HG03575 (cell line): Measurements from ENCODE around the gene FAM83B.
"Not testable (repeated sequence)": the region's sequence is repeated elsewhere in the genome, so short reads cannot be mapped to it uniquely, and the experiment has no call there.

Source experiments
- ATAC-seq: cut with Tn5 transposase; IDR thresholded peaks from one replicate; pipeline ENCODE4 v1.9.1; 2021; ENCODE audit not compliant: unreplicated experiment, insufficient number of reproducible peaks, low FRiP score; ENCODE audit errors: extremely low read depth

The FAM83B gene

GRCh38 chr6:54932622-54933021, 86.1 kb downstream of the FAM83B start:
- no peak for ATAC-seq

- no peak for ATAC-seq
These were observed 89.2 kb downstream of the FAM83B start for GRCh38 chr6:54935739-54936138.

DNA sequence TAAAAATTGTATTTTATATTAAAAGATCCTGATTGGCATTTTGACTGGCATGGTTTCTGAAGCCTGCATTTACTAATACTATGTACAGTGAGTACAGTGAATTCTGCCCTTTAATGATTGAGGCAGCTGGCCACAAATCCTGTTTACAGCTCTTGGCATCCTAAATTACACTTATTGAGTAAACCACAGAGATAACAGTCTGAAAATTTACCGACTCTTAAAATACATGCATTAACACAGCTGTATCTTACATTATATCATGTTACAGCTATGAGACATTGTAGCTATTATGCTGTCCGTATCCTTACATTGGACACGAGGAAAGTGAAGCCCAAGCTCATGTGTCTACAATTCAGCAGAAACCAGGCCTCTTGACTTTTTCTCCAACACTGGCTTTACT, 90.8 kb downstream of the FAM83B start:
- no peak for ATAC-seq

GRCh38 chr6:54957698-54958097, 111.1 kb downstream of the FAM83B start:
- no peak for ATAC-seq

- no peak for ATAC-seq
These were observed 111.9 kb downstream of the FAM83B start for GRCh38 chr6:54958446-54958845.

GRCh38 chr6:54959820-54960219, 113.2 kb downstream of the FAM83B start:
- ATAC-seq = no peak

GRCh38 chr6:54961372-54961771, 114.8 kb downstream of the FAM83B start:
- not testable (repeated sequence) for ATAC-seq

- ATAC-seq = no peak
These were observed 123.8 kb downstream of the FAM83B start for GRCh38 chr6:54970337-54970736.

DNA sequence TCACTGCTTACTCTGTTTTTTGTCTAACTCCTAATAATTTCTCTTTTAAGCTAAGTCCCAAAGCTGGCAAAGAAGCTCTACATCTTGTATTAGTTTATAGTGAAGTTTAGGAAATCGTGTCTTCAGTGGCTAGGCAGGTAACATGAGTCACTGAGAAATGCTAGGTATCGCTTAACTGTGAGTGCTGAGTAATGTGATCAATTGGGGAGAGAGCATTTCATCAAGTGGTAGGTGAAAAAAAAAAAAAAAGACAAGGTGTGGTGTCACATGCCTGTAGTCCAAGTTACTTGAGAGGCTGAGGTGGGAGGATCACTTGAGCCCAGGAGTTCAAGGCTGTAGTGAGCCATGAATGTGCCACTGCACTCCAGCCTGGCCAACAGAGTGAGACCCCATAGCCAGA, 125.3 kb downstream of the FAM83B start:
- no peak for ATAC-seq

DNA sequence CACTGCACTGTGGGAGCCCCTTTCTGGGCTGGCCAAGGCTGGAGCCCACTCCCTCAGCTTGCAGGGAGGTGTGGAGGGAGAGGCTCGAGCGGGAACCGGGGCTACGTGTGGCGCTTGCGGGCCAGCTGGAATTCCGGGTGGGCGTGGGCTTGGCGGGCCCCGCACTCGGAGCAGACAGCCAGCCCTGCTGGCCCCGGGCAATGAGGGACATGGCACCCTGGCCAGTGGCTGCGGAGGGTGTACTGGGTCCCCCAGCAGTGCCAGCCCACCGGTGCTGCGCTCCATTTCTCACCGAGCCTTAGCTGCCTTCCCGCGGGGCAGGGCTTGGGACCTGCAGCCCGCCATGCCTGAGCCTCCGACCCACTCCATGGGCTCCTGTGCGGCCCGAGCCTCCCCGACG, 132.6 kb downstream of the FAM83B start:
- ATAC-seq = not testable (repeated sequence)

DNA sequence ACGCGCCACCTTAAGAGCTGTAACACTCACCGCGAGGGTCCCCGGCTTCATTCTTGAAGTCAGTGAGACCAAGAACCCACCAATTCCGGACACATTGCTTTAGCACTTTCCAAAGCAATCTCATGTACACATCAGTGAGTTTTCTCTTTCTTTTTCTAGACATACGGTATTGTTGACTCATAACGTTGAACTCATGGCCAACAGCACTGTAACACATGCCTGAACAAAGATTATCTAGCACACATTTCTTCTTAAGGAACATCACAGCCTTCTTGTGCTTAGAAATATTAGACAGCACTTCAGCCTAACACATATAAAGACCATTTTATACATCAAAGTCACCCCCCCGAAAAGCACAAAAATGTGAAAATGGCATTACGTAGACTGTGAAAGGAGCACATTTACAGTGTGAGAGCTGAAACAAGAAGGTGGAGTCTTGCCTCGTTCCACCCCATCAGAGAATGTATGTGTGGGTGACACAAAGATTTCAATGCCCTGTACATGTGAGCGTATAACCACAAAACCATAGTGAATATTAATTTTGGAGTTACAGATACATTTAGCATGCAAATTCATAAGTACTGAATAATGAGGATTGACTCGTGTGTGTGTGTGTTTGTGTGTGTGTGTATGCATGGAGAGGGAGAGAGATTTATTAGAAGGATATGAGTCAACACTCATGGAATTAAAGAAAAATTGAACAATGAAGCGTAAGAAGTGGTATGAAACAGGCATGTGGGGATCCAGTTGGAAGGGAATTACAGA, 134.1 kb downstream of the FAM83B start:
- ATAC-seq = no peak

DNA sequence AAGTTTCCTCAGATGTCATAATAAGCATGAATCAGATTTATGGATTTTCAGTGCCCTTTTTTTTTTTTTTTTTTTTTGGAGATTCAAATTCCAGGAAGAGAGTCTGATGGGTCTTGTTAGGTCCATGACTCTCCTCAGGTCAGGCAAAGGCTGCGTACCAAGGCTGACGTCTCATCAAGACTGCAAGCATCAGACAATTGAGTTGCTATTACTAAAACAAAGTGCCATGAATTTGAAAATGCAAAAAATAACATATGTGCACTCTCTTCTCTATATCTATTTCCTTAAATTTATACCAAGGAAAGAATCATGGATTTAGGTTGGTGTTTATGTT, 134.7 kb downstream of the FAM83B start:
- ATAC-seq = no peak

GRCh38 chr6:54981647-54982046, 135.1 kb downstream of the FAM83B start:
- no peak for ATAC-seq

DNA sequence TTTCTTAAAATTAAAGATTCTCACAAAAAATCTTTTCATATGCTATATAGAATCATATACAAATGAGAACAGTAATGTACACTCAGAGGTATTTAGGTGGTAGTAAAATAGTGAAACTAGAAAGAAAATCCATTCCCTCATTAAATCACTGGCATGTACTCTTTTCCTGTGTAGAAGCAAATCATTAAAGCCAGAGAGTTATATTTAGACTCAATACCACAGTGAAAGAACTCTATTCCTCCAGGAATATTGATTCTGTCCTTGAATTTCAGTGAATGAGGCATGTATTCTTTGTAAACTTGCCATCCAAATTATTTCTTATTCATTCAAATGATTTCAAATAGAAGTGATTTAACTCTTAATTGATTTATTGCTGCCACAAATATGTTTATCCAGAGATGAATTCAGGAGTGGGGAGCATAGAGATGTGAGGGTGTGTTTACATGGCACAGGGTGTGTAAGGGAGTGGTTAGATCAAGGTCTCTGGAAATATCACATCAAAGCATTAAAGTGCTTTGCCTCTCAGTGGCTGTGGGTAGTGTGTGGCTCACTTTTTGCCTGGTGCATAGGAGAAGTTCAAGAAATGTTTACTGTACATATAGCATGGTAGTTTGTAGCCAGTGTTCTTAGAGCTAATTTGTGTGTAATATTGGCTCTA, 141.2 kb downstream of the FAM83B start:
- ATAC-seq = no peak

- no peak for ATAC-seq
These were observed 142.0 kb downstream of the FAM83B start for GRCh38 chr6:54988576-54988975.

GRCh38 chr6:54990001-54990400, 143.4 kb downstream of the FAM83B start:
- no peak for ATAC-seq
